PC-3 (cell line): ENCODE results near the gene GRIN3A.

Experiments
- CTCF ChIP-seq: fragments of 300-600 bp; sonication (generic); conservative IDR thresholded peaks from 2 replicates; pipeline ENCODE4 v1.5.1; 2017; ENCODE audit warnings: antibody characterized with exemption, low read depth, mild to moderate bottlenecking, low read length
- EZH2 ChIP-seq: fragments of 300-600 bp; sonication (generic); IDR thresholded peaks from one replicate; pipeline ENCODE4 v1.6.1; 2017; ENCODE audit warnings: antibody characterized with exemption, mild to moderate bottlenecking, low read length; ENCODE audit not compliant: unreplicated experiment
- EZH2phosphoT487 ChIP-seq: fragments of 300-600 bp; sonication (generic); IDR thresholded peaks from 2 replicates; pipeline ENCODE4 v1.6.1; 2018; ENCODE audit warnings: mild to moderate bottlenecking, antibody characterized with exemption, low read length, borderline replicate concordance

- no peak for TF ChIP-seq CTCF
- TF ChIP-seq EZH2phosphoT487 = no peak
- TF ChIP-seq EZH2 = no peak
These were observed 32.1 kb downstream of the GRIN3A start for GRCh38 chr9:101706261-101706798.
